GM12874 (cell line): ENCODE results near the gene NOC2L.

Experiments used
- TF ChIP-seq, protein P1 (sequence below): IDR thresholded peaks from 2 replicates; pipeline ENCODE4 v1.5.1; 2011; ENCODE audit warnings: low read depth, mild to moderate bottlenecking, control low read depth, low read length, moderate library complexity; ENCODE audit not compliant: insufficient read depth

NOC2L gene

DNA sequence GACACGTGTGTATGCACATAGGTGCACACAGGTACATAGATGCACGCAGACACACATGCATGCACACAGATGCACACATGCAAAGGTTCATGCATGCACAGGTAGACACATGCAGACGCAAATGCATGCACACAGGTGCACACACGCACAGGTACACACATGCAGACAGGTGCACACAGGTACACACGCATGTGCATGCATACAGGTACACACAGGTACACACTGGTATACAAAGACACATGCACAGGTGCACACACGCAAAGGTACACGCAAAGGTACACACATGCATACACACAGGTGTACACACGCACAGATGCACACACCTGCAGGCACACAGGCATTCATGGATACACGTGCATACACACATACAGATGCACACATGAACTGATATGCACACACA is 8.8 kb downstream of the NOC2L start:
- TF ChIP-seq, protein P1, sequence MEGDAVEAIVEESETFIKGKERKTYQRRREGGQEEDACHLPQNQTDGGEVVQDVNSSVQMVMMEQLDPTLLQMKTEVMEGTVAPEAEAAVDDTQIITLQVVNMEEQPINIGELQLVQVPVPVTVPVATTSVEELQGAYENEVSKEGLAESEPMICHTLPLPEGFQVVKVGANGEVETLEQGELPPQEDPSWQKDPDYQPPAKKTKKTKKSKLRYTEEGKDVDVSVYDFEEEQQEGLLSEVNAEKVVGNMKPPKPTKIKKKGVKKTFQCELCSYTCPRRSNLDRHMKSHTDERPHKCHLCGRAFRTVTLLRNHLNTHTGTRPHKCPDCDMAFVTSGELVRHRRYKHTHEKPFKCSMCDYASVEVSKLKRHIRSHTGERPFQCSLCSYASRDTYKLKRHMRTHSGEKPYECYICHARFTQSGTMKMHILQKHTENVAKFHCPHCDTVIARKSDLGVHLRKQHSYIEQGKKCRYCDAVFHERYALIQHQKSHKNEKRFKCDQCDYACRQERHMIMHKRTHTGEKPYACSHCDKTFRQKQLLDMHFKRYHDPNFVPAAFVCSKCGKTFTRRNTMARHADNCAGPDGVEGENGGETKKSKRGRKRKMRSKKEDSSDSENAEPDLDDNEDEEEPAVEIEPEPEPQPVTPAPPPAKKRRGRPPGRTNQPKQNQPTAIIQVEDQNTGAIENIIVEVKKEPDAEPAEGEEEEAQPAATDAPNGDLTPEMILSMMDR = no peak

DNA sequence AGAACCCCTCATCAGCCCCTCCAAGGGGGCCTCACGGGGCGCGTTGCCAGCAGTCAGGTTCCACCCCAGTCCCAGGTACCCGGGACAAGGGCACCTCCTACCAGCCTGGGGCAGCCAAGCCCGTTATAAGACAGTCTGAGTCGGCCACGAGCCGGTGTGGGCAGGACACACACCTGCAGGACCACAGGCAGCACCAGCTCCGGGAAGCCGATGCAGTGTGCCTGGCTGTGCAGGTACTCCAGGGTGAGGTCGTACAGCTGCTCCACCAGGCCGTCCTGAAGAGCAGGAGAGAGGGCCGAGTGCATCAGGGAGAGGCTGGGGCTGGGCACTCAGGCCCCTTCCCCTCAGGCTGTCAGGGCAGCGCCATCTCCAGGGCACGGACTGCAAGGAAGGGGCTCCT is 11.1 kb downstream of the NOC2L start:
- TF ChIP-seq, protein P1 = no peak

DNA sequence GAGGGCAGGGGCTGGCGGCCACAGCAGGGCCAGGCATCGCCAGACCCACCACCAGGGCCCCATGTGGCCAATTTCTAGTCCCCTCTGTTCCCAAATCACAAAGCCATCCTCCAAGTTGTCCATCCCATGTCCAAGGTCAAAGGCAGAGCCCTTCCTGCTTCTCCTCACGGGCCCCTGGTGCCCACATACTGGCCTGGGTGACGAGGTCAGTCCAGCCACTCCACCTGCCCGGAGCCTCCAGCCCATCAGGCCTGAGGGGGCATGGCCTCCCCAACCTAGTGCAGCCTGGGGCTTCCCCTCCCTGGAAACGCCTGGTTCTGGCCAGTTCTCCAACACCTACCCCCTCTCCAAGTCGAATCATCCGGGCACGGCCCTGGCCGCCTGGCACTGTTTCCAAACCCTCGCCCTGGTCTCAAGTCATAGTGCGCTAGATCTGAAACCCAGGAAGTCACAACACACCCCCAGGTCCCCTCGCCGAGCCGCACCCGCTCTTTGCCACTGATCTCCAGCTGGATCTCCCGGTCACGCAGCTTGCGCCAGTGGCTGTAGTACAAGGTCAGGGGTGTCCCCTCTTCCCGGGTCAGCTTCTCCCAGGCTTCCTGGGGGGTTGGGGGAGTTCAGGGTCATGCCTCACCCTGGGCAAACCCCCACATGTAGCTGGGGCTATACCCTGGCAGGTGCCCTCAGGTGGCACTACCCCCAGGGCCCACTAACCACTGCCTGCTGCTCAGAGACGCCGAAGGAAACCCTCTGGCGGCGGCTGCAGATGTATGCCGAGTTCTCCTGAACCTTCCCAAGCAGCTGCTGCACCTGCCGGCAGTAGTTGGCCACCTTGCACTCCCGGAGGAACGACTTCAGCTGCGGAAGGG is 13.1 kb downstream of the NOC2L start:
- TF ChIP-seq, protein P1 = no peak

DNA sequence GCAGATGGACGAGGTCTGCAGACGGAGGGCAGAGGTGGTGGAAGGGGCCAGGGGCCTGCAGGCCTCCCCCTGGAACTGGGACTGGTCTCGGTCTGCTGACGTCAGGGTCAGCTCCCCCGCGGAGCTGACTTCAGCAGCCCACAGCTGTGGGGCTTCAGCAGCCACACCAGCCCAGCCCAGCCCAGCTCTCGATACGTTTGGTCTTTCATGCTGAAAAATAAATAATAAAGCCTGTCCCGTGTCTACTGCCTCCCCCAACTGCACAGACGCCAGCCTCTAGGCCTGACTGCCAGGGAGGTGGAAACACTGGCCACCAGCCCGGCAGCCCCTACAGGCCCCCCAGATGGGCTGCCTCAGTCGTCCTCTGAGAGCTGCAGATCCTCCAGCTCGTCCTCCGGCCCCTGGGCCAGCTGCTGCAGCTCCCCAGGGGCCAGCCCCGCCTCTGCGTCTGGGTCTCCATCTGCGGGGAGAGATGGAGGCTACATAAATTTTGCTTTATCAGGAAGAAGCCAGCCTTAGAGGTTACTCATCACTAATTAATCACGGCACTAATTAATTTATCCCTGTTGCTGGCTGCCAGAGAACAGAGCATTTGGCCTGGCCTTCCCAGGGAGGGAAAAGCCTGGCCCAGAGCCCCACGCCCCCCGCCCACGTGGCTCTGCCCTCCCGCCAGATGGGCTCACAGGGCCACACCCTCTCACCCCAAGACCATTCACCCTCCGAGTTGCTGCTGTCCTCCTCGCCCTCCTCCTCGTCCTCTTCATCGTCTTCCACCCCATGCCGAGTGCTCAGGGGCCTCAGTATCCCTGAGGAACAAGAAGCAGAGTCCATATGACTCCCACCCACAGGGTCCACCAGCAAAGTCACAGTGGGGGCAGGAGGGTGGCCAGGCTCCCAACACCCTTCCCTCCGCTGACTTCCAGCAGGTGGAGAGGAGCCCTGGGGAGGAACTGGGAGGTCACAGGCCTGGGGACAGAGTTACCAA is 14.4 kb downstream of the NOC2L start:
- TF ChIP-seq, protein P1 = no peak

DNA sequence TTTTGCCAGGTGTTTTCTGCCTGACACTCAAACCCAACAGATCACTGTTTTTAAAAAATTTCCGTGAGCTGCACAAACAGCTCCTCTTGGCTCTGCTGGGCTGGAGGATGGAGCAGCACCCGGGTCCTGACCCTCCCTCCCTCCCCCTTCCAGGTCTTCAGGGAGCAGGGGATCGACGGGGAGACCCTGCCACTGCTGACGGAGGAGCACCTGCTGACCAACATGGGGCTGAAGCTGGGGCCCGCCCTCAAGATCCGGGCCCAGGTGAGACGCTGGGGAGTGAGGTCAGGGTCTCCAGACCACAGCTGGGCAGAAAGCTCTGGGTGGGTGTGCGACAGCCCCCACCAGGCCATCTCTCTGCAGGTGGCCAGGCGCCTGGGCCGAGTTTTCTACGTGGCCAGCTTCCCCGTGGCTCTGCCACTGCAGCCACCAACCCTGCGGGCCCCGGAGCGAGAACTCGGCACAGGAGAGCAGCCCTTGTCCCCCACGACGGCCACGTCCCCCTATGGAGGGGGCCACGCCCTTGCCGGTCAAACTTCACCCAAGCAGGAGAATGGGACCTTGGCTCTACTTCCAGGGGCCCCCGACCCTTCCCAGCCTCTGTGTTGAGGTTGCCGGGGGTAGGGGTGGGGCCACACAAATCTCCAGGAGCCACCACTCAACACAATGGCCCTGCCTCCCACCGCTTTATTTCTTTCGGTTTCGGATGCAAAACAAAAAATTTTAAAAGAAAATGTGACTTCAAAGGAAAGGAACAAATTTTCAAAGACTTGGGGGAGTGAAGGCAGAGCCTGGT is 15.3 kb downstream of the NOC2L start:
- TF ChIP-seq, protein P1 = no peak

DNA sequence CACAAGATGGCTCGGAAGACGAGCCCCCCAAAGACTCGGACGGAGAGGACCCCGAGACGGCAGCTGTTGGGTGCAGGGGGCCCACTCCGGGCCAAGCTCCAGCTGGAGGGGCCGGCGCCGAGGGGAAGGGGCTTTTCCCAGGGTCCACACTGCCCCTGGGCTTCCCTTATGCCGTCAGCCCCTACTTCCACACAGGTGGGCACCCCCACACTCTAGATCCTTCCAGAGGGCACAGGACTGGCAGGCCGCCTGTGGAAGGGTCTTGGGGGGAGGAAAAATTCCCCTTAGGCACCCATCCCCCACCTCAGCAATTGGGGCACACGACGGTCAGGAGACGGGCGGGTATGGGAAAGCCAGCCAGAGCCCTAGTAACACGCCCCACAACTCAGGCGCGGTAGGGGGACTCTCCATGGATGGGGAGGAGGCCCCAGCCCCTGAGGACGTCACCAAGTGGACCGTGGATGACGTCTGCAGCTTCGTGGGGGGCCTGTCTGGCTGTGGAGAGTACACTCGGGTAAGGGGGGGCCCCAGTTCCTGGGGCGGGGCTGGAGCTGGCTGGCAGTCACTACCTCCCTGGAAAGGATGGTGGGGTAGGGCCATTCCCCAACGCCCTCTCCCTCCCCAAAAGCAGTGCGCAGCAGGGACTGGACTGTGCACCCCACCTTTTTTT is 16.1 kb downstream of the NOC2L start:
- TF ChIP-seq, protein P1 = no peak
